ENCODE data around the gene RETREG3.
"Not testable (repeated sequence)": the region's sequence is repeated elsewhere in the genome, so short reads cannot be mapped to it uniquely, and the experiment has no call there.

The RETREG3 gene

DNA sequence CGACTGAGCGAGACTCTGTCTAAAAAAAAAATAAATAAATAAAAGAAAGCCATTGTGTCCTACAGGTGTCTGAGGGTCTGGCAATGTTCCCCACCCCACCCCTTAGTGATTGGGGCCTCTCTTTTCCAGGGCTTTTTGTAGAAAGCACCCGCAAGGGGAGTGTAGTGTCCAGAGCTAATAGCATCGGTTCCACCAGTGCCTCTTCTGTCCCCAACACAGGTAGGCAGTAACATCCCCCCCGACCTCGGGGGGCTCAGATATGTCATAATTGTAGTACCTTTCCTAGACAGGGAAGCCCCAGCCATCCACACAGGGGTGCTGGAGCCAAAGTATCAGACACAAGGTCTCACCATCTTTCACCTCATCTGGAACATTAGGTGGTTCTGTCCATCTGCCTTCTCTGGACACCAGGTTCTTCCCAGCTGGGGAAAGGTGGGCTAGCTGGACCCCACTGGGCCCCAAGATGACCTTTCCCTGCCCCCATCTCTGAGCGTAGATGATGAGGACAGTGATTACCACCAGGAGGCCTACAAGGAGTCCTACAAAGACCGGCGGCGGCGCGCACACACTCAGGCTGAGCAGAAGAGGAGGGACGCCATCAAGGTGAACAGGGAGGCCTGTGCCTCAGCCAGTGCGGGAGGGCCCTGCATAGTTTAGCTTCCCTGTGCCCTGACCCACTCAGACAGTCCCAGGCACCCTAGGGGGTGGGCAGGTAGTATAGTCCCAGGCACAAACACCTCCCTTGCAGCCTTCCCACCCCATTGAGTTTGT lies 40.6 kb downstream of the RETREG3 start:
- DNase-seq, result no peak

DNA sequence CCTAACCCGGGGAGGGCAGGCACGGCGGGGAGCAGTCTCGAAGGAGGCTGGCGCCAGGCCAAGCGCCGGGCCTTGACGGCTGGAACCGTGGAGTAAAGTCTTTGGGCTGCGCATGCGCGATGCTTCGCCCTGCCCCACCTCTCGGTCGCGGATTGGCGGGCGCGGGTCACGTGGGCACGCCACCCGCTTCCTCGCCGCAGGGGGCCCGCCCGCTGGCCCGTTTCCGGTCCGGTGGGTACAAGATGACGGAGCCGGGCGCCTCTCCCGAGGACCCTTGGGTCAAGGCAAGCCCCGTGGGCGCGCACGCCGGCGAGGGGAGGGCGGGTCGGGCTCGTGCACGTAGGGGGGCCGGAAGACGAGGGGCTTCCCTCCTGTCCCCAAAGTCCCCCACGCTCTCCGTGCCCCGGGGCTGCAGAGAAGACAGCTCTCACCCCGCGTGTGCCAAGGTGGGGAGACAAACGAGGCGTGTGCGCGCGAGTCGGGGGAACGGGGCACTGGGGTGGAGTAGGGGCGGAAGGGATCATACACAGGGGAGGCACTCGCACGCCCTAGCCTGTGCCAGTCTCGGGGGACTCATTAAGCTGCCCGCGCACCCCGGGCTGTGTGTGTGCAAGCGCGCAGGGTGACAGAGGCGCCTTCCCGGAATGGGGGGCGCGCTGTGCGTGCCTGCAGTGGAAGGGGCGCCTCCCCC lies 42.1 kb downstream of the RETREG3 start, which contains the start of gene MLX:
Gene MLX, plus strand, starts transcription at position 218 of the 691 bp plus-strand sequence. Its CDS starts 25 bp downstream, at position 243.
- peak; percentile 91 for DNase-seq

DNA sequence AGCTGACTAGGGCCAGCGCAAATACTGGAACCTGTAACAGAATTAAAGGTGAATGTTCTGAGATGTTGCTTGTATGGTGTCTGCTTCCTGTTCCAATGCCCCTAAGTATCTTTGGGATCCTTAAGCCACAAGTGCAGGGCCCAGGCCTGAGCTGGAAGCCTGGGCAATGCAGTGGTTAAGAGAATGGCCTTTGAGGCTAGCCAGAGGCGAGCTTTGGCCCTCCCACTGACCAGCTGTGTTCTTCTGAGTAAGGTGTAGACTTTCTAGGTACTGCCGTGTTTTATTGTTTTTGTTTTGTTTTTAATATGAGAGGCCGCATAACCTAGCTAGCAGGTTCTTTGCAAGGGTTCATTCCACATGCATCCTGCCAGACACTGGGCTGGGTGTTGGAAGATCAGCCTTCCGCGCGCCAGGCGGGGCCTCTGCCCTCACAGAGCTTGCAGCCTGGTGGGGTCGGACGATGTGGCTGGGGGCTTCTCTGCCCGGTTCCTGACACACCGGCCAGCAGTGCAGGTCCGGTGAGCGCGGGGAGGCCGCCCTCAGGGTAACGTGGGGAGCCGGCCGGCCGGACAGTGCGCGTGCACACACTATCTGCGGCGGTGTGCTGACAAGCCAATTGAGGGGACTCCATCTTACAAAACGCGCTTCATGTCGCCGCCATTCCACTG lies 42.8 kb downstream of the RETREG3 start:
- no peak for DNase-seq

DNA sequence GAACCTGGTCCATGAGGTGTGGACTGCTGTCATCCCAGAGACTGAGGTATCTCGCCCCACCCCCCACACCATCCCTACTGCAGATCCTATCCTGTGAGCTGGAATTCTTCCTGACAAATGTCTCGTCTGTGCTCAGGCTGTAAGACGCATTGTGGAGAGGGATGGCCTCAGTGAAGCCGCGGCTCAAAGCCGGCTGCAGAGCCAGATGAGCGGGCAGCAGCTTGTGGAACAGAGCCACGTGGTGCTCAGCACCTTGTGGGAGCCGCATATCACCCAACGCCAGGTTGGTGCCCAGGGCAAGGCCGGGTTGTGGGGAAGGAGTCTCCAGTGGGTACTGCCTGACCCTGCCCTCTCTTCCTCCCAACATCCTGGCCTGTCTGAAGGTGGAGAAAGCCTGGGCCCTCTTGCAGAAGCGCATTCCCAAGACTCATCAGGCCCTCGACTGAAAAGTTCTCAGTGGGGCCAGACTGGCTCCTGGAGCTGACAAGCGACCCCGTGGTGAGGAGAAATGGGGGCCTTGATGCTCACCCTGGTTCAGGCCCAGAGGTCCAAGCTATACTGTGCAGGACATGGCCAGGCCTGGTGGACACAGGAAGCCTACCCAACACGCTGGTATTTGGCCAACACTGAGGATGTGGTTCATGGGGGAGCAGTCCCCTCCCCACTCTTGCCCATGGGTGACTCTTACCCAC lies 43.5 kb downstream of the RETREG3 start:
- DNase-seq, result no peak

DNA sequence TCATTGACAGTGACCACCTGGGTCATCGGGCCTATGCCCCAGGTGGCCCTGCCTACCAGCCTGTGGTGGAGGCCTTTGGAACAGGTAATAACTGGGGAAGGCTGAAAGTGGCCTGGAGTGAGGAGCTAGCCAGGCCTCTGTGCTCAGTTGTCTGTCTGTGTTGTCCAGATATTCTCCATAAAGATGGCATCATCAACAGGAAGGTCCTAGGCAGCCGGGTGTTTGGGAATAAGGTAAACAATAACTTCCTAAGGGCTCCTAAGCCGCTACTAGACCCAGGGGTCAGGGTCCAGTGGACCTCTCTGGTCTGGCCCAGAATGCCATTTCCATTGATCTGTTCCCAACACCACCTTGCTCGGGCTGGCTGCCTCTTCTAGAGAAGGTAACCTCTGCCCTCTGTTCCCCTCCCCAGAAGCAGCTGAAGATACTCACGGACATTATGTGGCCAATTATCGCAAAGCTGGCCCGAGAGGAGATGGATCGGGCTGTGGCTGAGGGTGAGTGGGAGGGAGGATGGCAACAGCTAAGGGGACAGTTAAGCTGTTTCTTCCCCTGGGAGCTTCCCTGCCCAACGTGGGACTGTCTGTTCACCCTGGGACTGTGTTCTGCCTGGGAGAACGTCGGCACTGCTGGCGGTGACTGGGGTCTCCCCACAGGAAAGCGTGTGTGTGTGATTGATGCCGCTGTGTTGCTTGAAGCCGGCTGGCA lies 44.2 kb downstream of the RETREG3 start:
- no peak for DNase-seq

DNA sequence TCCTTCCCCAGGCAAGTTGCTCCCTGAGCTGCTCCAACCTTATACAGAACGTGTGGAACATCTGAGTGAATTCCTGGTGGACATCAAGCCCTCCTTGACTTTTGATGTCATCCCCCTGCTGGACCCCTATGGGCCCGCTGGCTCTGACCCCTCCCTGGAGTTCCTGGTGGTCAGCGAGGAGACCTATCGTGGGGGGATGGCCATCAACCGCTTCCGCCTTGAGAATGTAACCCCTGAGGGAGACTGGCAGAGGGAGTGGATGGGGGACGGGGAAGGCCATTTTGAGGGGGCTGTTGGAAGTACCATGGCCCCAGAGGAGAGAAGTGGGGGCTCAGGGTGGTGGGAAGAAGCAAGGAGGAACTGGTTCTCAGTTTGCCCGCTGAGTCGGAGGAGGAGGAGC lies 45.2 kb downstream of the RETREG3 start:
- no peak for DNase-seq

DNA sequence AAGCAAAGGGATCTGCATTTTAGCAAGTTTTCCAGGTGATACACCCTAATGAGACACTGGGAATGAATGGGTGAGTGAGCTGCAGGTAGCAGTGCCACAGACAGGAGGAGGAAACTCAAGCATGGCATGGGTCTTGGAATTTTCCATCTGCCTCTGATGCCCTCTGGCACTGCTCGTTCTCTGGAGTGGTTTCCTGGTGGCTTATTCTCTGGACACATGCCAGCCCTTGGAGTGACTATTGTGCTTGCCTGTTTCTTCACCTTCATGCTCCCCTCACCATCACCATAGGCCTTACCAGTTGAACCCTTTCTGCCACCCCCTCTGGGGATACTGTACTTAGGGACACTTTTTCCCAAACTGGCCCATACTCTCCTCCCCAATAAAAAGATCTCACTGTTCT lies 45.6 kb downstream of the RETREG3 start:
- DNase-seq, result no peak

DNA sequence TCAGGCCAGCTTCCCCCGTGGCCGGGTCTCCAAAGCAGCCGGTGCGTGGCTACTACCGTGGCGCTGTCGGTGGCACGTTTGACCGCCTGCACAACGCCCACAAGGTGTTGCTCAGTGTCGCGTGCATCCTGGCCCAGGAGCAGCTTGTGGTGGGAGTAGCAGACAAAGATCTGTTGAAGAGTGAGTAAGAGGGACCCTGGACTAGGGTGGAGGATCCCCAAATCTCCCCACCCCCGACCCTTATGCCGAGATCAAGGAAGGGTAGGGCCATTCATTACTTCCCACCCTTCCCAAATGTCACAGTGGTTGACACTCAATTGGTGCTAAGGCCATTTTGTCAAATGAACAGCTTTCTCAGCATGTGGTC lies 46.0 kb downstream of the RETREG3 start:
- DNase-seq, result no peak

DNA sequence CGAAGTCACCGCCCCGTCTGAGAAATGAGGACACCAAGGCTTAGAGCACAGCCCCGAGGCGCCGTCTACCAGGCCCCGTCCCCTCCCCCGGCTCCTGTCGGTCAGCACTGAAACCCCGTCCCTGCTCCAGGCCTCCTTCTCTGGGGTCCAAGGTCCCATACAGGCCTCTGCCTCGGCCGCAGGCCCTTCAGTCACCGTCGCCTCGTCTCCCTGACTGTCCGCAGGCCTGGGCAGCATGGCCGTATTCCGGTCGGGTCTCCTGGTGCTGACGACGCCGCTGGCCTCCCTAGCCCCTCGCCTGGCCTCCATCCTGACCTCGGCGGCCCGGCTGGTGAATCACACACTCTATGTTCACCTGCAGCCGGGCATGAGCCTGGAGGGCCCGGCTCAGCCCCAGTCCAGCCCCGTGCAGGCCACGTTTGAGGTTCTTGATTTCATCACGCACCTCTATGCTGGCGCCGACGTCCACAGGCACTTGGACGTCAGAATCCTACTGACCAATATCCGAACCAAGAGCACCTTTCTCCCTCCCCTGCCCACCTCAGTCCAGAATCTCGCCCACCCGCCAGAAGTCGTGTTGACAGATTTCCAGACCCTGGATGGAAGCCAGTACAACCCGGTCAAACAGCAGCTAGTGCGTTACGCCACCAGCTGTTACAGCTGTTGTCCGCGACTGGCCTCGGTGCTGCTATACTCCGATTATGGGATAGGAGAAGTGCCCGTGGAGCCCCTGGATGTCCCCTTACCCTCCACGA lies 46.6 kb downstream of the RETREG3 start:
- no peak for DNase-seq

DNA sequence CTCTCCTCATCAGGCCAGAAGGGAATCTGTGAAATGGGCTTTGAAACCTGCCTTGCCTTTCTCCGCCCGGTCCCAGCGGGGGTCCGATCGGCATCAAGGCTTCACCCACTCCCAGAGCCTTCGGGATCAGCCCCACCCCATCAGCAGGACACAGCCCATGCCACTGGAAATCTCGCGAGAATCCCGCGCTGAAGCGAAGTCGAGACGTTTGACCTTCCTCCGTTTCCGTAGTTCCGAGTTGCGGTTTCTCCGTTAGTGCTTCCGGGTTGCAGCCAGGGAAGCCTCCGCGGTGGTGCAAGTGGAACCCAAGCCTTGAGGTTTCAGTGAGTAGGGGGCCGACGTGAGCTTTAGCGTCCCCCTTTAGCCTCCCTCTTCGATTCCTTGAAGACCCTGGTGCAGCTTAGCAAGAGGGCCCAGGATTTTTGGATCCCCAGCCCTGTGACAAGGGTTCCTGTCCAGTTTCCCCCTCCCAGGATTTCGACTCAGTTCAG lies 47.2 kb downstream of the RETREG3 start, which contains the start of gene COASY:
Gene COASY, plus strand, starts transcription at position 252 of the 491 bp plus-strand sequence. CDS start 475 bp downstream, outside the sequence.
- peak; percentile 95 for DNase-seq

DNA sequence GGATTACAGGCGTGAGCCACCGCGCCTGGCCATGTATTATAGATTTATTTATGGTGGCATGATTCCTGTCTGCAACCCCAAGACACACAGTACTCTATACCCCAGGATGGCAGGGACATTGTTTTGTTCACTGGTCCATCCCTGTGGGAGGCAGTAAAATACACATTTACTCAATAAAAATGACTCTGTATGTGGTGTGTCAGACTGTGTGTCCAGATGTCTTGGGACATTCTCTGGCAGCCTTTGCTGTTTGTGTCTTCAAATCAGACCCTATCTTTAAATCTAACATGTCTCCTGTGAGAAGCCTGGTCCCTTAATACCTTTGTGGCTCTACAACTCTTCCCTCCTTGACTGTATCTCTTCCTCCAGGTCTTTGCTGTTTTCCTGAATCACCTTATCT lies 48.9 kb downstream of the RETREG3 start:
- no peak for DNase-seq

DNA sequence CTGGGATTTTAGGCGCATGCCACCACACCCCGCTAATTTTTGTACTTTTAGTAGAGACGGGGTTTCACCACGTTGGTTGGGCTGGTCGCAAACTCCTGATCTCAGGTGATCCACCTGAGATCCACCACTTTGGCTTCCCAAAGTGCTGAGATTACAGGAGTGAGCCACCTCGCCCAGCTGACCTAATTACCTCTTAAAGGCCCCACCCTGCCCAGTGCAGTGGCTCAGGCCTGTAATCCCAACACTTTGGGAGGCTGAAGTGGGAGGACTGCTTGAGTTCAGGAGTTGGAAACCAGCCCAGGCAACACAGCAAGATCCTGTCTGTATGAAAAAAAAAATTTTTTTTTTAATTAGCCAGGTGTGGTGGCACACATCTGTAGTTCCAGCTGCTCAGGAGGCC lies 50.1 kb downstream of the RETREG3 start:
- DNase-seq, result no peak

DNA sequence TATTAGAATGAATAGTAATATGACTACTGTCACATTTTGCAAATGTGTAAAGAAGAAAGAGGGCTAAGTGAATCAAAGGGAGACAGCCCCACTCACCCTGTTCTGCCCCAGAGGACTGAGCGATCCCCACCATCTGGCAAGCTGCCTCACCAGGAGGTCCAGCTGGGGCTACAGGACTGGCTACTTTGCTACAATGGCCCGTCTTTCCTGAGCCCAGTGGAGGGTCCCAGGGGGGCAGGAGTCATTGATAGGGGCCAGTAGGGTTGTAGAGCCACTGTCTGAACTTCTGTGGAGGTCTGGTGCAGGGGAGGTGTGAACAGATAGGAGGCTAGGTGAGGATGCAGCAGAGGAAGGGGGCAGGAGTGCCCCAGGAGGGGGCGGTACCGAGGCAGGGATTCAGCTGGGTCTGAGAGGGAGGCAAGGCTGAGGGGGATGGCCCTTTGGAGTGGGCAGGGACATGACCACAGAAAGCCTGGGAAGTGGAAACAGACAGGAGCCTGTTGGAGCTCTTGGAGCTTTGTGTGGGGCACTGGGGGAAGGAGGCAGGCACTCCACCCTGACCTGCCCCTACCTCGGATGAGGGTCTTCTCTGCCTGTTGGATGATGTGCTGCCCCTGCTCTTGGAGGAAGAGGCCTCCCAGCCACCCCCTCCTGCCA lies 53.1 kb downstream of the RETREG3 start:
- not testable (repeated sequence) for DNase-seq

DNA sequence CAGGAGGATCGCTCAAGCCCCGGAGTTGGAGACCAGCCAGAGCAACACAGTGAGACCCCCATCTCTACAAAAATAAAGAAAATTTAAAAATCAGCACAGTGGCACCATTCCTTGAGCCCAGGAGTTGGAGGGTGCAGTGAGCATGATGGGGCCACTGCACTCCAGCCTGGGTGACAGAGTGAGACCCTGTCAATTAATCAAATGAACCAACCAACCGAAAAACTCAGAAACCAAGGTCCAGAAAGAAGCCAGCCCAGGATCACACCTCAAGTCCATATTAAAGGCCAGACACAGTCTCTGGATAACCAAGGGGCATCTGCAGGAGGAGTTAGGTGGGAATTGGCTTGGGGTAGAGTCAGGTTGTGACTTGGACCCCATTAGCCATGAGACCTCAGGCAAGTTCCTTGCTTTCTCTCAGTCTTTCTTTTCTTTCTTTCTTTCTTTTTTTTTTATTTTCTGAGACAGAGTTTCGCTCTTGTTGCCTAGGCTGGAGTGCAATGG lies 54.0 kb downstream of the RETREG3 start:
- no peak for DNase-seq

DNA sequence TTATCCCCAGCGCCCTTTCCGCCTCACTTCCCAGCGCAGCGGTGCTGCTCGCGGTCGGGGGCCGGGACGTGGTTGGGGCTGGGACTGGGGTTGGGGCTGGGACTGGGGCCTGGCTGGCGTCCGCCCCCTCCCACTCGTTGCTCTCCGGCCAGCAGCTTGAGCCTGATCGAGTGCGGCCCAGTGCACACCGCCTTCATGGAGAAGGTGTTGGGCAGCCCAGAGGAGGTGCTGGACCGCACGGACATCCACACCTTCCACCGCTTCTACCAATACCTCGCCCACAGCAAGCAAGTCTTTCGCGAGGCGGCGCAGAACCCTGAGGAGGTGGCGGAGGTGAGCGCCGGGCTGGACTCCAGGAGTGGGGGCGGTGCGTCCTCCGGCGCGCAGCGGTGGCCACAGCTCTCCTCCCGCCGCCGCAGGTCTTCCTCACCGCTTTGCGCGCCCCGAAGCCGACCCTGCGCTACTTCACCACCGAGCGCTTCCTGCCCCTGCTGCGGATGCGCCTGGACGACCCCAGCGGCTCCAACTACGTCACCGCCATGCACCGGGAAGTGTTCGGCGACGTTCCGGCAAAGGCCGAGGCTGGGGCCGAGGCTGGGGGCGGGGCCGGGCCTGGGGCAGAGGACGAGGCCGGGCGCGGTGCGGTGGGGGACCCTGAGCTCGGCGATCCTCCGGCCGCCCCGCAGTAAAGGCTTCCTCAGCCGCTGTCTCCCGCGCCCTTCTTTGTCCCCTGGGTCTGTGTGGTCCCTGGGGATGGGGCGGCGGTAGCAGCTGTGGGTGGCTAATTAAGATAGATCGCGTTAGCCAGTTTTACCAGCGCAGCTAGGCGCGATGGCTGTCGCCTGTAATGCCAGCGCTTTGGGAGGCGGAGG lies 54.7 kb downstream of the RETREG3 start:
- peak; percentile 60 for DNase-seq

DNA sequence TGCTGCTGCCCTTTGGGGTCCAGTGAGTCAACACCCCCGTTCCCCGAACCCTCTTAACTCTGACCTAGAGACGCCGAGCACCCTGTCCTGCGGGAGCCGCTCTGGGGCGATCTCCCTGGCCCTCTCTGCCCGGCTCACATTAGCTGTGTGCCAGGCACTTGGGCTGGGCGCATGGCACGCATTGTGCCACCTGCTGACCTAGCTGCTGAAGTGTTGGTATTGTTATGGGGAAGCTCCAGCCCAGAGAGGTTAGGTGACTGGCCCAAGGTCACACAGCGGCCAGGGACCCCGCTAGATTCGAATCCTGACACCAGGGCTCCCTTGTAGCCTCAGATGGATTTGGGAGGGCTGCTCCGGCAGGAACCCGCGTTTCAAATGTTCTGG lies 55.3 kb downstream of the RETREG3 start:
- no peak for DNase-seq

DNA sequence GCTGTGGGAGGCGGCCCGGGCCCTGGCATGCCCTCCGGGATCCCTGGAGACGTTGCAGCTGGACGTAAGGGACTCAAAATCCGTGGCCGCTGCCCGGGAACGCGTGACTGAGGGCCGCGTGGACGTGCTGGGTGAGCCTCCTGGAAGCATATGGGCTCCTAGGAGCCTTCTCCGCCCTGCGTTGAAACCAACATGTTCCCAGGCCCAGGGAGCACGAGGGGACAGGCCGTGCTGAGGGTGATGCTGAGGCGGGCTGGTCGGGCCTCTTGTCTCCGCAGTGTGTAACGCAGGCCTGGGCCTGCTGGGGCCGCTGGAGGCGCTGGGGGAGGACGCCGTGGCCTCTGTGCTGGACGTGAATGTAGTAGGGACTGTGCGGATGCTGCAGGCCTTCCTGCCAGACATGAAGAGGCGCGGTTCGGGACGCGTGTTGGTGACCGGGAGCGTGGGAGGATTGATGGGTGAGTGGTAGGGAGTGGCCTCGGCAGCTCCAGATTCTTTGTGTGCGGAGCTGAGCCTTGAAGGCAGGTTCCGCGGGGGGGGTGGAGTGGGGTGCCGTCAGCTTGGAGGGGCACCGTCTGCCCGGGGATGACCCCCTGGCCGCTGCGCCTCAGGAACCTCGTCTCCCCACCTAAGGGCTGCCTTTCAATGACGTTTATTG lies 55.9 kb downstream of the RETREG3 start:
- no peak for DNase-seq

DNA sequence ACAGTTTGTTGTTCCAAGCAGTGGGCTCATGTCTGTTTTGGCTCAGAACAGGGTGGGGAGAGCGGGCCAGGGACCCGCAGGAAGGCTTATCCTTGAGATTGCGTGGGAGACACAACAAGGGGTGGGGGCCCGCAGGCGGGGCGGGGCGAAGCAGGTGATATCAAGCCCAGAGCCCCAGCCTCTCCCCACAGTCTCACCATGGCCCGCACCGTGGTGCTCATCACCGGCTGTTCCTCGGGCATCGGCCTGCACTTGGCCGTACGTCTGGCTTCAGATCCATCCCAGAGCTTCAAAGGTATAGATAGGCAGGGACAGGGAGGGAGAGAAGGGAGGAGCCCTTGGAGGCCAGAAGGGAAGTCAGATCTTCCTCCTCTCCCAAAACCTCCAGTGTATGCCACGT lies 56.4 kb downstream of the RETREG3 start, which contains the start of gene HSD17B1:
Gene HSD17B1, plus strand, starts transcription at position 188 of the 400 bp plus-strand sequence. Its CDS starts 11 bp downstream, at position 199.
- not testable (repeated sequence) for DNase-seq

Data from NCI-H510A (cell line).